SK-N-SH treated with all-trans-retinoic acid at 6 μM for 48 hours (cell line): ENCODE results near the gene ACTR1A.

Source experiments
- ATAC-seq: fragments of 200-7000 bp; cut with Tn5 transposase; 3 replicates; pipeline ENCODE4 v1.9.1; 2020; ENCODE audit warnings: mild to moderate bottlenecking, moderate library complexity
- ARNTL ChIP-seq: fragments of 450-650 bp; formaldehyde crosslinking; IDR thresholded peaks from 2 replicates; pipeline ENCODE4 v1.5.0; 2020; ENCODE audit warnings: low read depth, mild to moderate bottlenecking, moderate library complexity, borderline replicate concordance
- BACH2 ChIP-seq: fragments of 250-450 bp; sonication (Bioruptor Pico); IDR thresholded peaks from 2 replicates; pipeline ENCODE4 v1.9.0; 2021; ENCODE audit warnings: mild to moderate bottlenecking, borderline replicate concordance
- CREB5 ChIP-seq: fragments of 250-450 bp; sonication (Bioruptor Pico); IDR thresholded peaks from 2 replicates; pipeline ENCODE4 v1.5.1; 2020; ENCODE audit warnings: low read depth, mild to moderate bottlenecking, moderate library complexity
- CSDC2 ChIP-seq: fragments of 250-450 bp; sonication (Bioruptor Pico); IDR thresholded peaks from 2 replicates; pipeline ENCODE4 v1.5.0; 2020; ENCODE audit warnings: mild to moderate bottlenecking, moderate library complexity
- CSRNP3 ChIP-seq: fragments of 250-450 bp; sonication (Bioruptor Pico); IDR thresholded peaks from 2 replicates; pipeline ENCODE4 v1.5.1; 2021; ENCODE audit warnings: mild to moderate bottlenecking, moderate library complexity
- ESRRG ChIP-seq: fragments of 250-450 bp; sonication (Bioruptor Pico); IDR thresholded peaks from 2 replicates; pipeline ENCODE4 v1.6.1; 2021; ENCODE audit warnings: mild to moderate bottlenecking
- GLIS3 ChIP-seq: fragments of 250-450 bp; sonication (Bioruptor Pico); IDR thresholded peaks from 2 replicates; pipeline ENCODE4 v1.5.0; 2020; ENCODE audit warnings: mild to moderate bottlenecking, moderate library complexity
- ISL1 ChIP-seq: fragments of 250-450 bp; sonication (Bioruptor Pico); IDR thresholded peaks from 2 replicates; pipeline ENCODE4 v2.1.2; 2022; ENCODE audit warnings: mild to moderate bottlenecking, moderate library complexity
- OSR1 ChIP-seq: fragments of 250-450 bp; sonication (Bioruptor Pico); IDR thresholded peaks from 2 replicates; pipeline ENCODE4 v1.8.0; 2022; ENCODE audit warnings: moderate library complexity, mild to moderate bottlenecking, inconsistent platforms
- PPARA ChIP-seq: fragments of 250-450 bp; sonication (Bioruptor Pico); IDR thresholded peaks from 2 replicates; pipeline ENCODE4 v1.5.0; 2020; ENCODE audit warnings: mild to moderate bottlenecking, borderline replicate concordance
- RARB ChIP-seq: fragments of 250-450 bp; sonication (Bioruptor Pico); IDR thresholded peaks from 2 replicates; pipeline ENCODE4 v1.8.0; 2021; ENCODE audit warnings: mild to moderate bottlenecking, moderate library complexity
- TSHZ2 ChIP-seq: fragments of 250-450 bp; sonication (Bioruptor Pico); IDR thresholded peaks from 2 replicates; pipeline ENCODE4 v1.5.0; 2020; ENCODE audit warnings: mild to moderate bottlenecking, moderate library complexity
- ZC3H10 ChIP-seq: fragments of 250-450 bp; sonication (Bioruptor Pico); IDR thresholded peaks from 2 replicates; pipeline ENCODE4 v1.5.1; 2021; ENCODE audit warnings: mild to moderate bottlenecking, moderate library complexity
- ZFP30 ChIP-seq: fragments of 450-650 bp; formaldehyde crosslinking; IDR thresholded peaks from 2 replicates; pipeline ENCODE4 v1.5.0; 2022; ENCODE audit warnings: mild to moderate bottlenecking, moderate library complexity
- ZNF565 ChIP-seq: fragments of 450-650 bp; formaldehyde crosslinking; conservative IDR thresholded peaks from 2 replicates; pipeline ENCODE4 v1.5.0; 2020; ENCODE audit warnings: low read depth, mild to moderate bottlenecking, moderate library complexity
- ZNF70 ChIP-seq: fragments of 450-650 bp; formaldehyde crosslinking; IDR thresholded peaks from 2 replicates; pipeline ENCODE4 v1.5.0; 2020; ENCODE audit warnings: mild to moderate bottlenecking, moderate library complexity
- ZNF8 ChIP-seq: fragments of 450-650 bp; formaldehyde crosslinking; IDR thresholded peaks from 2 replicates; pipeline ENCODE4 v1.5.0; 2020; ENCODE audit warnings: mild to moderate bottlenecking, moderate library complexity
- TF ChIP-seq, protein P1 (sequence below): fragments of 250-450 bp; sonication (Bioruptor Pico); IDR thresholded peaks from 2 replicates; pipeline ENCODE4 v1.8.0; 2021; ENCODE audit warnings: low read depth, mild to moderate bottlenecking, moderate library complexity, borderline replicate concordance
- TF ChIP-seq, protein P2 (sequence below): fragments of 250-450 bp; sonication (Bioruptor Pico); IDR thresholded peaks from 2 replicates; pipeline ENCODE4 v1.8.0; 2020; ENCODE audit warnings: mild to moderate bottlenecking, moderate library complexity, borderline replicate concordance

The ACTR1A gene

GRCh38 chr10:102476466-102477141 is 25.9 kb downstream of the ACTR1A start:
- ATAC-seq = no peak
- TF ChIP-seq ISL1 (CRISPR knock-in tag) = no peak
- no peak for TF ChIP-seq ZNF8 (CRISPR knock-in tag)
- TF ChIP-seq, protein P1, sequence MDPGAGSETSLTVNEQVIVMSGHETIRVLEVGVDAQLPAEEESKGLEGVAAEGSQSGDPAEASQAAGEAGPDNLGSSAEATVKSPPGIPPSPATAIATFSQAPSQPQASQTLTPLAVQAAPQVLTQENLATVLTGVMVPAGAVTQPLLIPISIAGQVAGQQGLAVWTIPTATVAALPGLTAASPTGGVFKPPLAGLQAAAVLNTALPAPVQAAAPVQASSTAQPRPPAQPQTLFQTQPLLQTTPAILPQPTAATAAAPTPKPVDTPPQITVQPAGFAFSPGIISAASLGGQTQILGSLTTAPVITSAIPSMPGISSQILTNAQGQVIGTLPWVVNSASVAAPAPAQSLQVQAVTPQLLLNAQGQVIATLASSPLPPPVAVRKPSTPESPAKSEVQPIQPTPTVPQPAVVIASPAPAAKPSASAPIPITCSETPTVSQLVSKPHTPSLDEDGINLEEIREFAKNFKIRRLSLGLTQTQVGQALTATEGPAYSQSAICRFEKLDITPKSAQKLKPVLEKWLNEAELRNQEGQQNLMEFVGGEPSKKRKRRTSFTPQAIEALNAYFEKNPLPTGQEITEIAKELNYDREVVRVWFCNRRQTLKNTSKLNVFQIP (CRISPR knock-in tag) = no peak
- no peak for TF ChIP-seq ESRRG (CRISPR knock-in tag)
- no peak for TF ChIP-seq ZNF565 (CRISPR knock-in tag)
- TF ChIP-seq GLIS3 (CRISPR knock-in tag) = no peak
- no peak for TF ChIP-seq OSR1 (CRISPR knock-in tag)
- TF ChIP-seq CSRNP3 (CRISPR knock-in tag) = no peak
- no peak for TF ChIP-seq ZNF70 (CRISPR knock-in tag)
- TF ChIP-seq BACH2 (CRISPR knock-in tag) = no peak
- no peak for TF ChIP-seq CSDC2 (CRISPR knock-in tag)
- TF ChIP-seq TSHZ2 = no peak
- no peak for TF ChIP-seq CREB5
- TF ChIP-seq ARNTL = no peak
- TF ChIP-seq RARB = no peak

DNA sequence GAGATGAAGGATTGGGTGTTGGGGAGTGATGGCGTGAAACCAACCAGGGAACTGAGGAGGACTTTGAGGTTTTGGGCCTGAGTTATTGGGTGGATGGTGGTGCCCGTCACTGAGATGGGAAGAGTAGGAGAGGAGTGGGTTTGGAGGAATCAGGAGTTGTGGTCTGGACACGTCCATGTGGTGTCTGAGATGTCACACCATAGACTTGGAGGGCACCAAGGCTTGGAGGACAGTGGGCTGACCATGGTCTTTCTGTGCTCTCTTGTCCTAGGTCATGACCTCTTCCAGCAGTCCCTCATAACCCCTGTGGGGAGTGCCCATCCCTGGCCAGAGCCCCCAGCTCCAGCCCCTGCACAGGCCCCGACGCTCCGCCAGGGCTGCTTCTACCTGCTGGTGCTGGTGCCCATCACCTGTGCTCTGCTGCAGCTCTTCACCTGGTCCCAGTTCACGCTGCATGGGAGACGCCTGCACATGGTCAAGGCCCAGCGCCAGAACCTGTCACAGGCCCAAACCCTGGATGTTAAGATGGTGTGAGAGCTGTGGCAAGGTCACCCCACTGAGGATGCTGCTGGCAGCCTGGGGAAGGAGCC is 27.0 kb downstream of the ACTR1A start:
- ATAC-seq = no peak
- TF ChIP-seq OSR1 (CRISPR knock-in tag) = no peak
- no peak for TF ChIP-seq ZFP30 (CRISPR knock-in tag)
- no peak for TF ChIP-seq ARNTL
- TF ChIP-seq, protein P2, sequence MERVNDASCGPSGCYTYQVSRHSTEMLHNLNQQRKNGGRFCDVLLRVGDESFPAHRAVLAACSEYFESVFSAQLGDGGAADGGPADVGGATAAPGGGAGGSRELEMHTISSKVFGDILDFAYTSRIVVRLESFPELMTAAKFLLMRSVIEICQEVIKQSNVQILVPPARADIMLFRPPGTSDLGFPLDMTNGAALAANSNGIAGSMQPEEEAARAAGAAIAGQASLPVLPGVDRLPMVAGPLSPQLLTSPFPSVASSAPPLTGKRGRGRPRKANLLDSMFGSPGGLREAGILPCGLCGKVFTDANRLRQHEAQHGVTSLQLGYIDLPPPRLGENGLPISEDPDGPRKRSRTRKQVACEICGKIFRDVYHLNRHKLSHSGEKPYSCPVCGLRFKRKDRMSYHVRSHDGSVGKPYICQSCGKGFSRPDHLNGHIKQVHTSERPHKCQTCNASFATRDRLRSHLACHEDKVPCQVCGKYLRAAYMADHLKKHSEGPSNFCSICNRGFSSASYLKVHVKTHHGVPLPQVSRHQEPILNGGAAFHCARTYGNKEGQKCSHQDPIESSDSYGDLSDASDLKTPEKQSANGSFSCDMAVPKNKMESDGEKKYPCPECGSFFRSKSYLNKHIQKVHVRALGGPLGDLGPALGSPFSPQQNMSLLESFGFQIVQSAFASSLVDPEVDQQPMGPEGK = no peak
- TF ChIP-seq, all 23 proteins: peak for 0

GRCh38 chr10:102473445-102474331 is 28.8 kb downstream of the ACTR1A start:
- ATAC-seq = no peak; the same call in 2 of the 3 replicates
- TF ChIP-seq GLIS3 (CRISPR knock-in tag) (no peak), TSHZ2 (no peak), ISL1 (CRISPR knock-in tag) (no peak), ZNF565 (CRISPR knock-in tag) (no peak), ZFP30 (CRISPR knock-in tag) (no peak), ZC3H10 (CRISPR knock-in tag) (no peak), CSDC2 (CRISPR knock-in tag) (no peak), ZNF70 (CRISPR knock-in tag) (no peak), PPARA (CRISPR knock-in tag) (no peak), ARNTL (no peak), CREB5 (no peak)
- TF ChIP-seq, protein P1 (CRISPR knock-in tag) = no peak
